Measurements from ENCODE around the gene EPHB2.
"Not testable (repeated sequence)": the region's sequence is repeated elsewhere in the genome, so short reads cannot be mapped to it uniquely, and the experiment has no call there.

EPHB2 gene

DNA sequence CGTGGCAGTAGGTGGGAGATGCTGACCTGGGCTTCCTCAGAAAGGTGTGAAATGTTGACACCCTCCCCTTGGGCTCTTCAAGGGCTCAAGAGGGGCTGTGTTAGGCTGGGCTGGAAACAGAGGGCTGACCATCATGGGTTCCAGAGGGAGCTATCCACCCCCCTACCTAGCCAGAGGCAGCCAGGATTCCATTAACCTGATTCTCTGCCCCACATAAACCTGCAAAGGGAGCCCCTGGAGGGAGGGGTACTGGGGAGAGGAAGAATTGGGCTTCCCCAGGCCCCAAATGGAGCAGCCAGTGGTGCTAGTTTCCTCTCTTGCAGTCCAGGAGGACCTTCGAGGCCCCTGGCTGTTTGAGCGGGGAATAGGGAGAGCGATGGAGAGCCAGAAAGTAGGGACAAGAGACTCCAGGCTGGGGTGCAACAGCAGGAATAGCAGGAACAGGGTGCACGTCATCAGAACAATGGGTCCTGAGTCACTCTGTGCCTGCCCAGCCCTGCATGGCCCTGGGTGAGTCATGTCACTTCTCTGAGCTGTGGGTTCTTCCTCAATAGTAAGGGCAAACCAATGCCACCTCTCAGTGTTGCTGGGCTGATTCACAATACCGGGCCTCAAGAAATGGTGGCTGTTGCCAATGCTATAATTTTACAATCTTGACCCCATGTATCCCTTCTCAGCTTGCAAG, 121.2 kb downstream of the EPHB2 start:
- no peak for DNase-seq (ENCODE audit: low spot score)
- no peak for TF ChIP-seq CTCF (IDR thresholded peaks at IDR 0.05; ENCODE audit: extremely low read depth, insufficient read depth, missing control alignments)
- in situ Hi-C loops (cut with MboI; ENCODE audit: low pct_unique_long_range_greater_than_20kb, low sequenced_read_pairs, unreplicated experiment): no loop called here

- in situ Hi-C loops (cut with MboI; ENCODE audit: low pct_unique_long_range_greater_than_20kb, low sequenced_read_pairs, unreplicated experiment): no loop called here
- TF ChIP-seq CTCF (IDR thresholded peaks at IDR 0.05; ENCODE audit: extremely low read depth, insufficient read depth, missing control alignments): no peak
- no peak for DNase-seq (ENCODE audit: low spot score)
These were observed 121.8 kb downstream of the EPHB2 start for GRCh38 chr1:22832414-22832786.

DNA sequence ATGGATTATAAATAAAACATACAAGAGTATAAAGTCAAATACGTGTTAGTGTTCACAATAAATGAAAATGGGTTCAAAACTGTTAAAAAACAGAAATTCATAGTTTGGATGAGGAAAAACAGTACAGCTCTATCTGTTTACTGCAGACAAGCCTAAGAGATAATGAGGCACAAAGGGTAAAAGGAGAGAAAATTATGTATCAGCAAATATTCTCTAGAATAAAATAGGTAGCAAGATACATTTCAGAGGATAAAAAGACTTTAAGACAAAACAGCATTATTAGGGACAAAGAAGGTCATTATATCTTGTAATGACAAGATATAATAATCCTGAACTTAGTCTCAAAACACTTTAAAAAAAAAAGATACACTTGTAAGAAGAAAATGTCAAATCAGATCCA, 123.1 kb downstream of the EPHB2 start:
- no peak for TF ChIP-seq CTCF (IDR thresholded peaks at IDR 0.05; ENCODE audit: extremely low read depth, insufficient read depth, missing control alignments)
- in situ Hi-C loops (cut with MboI; ENCODE audit: low pct_unique_long_range_greater_than_20kb, low sequenced_read_pairs, unreplicated experiment): no loop called here
- DNase-seq (ENCODE audit: low spot score): no peak

DNA sequence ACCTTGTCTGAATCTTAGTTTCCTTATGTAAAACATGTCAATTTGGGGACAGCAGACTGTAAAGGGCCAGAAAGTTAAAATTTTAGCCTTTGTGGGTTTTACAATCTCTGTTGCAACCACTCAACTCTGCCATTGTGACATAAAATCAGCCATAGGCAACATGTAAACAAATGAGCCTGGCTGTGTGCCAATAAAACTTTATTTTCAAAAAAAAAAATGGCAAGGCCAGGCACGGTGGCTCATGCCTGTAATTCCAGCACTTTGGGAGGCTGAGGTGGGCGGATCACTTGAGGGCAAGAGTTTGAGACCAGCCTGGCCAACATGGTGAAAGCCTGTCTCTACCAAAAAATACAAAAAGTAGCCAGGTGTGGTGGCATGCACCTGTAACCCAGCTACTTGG, 123.8 kb downstream of the EPHB2 start:
- DNase-seq (ENCODE audit: low spot score); in situ Hi-C loops (cut with MboI; ENCODE audit: low pct_unique_long_range_greater_than_20kb, low sequenced_read_pairs, unreplicated experiment): not testable (repeated sequence)

- TF ChIP-seq CTCF (IDR thresholded peaks at IDR 0.05; ENCODE audit: extremely low read depth, insufficient read depth, missing control alignments): no peak
- in situ Hi-C loops (cut with MboI; ENCODE audit: low pct_unique_long_range_greater_than_20kb, low sequenced_read_pairs, unreplicated experiment): no loop called here
- DNase-seq (ENCODE audit: low spot score): no peak
These were observed 125.1 kb downstream of the EPHB2 start for GRCh38 chr1:22835636-22836319.

DNA sequence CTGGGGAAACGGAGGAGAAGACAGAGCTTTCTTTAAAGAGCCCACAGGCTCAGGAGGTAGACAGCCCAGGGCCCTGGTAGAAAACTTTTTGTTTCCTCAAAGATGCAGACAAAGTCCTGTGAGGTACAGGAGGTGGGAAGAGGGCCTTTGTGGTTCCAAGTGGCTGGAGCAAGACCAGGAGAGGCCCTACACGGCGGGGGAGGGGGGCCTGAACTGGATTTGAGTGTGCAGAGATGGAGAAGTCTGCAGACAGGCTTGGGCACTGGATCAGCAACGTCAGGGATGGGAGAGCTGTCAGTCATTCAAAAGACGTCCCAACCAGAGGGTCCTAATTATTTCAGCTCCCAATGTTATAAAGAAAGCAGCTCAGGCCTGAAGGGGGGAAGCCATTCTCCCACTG, 126.2 kb downstream of the EPHB2 start:
- in situ Hi-C loops (cut with MboI; ENCODE audit: low pct_unique_long_range_greater_than_20kb, low sequenced_read_pairs, unreplicated experiment): no loop called here
- no peak for DNase-seq (ENCODE audit: low spot score)
- TF ChIP-seq CTCF (IDR thresholded peaks at IDR 0.05; ENCODE audit: extremely low read depth, insufficient read depth, missing control alignments): no peak

DNA sequence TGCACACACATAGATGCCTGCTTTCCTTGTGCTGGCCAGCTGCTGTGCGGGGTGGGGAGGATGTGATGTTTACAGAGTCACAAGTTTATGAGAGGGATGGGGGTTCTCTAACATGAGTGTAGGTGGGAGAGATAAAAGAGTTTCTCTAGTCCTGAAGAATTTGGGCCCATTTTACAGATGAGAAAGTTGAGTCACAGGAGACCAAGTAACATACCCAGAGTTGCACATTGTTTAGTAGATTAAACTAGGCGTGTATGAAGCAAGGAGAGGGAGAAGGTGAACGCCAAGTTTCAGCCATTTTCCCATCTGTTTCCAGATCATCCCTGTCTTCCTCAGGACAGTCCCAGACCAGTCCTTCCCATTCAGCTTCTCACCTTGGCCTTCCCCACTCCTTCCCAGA, 126.7 kb downstream of the EPHB2 start:
- in situ Hi-C loops (cut with MboI; ENCODE audit: low pct_unique_long_range_greater_than_20kb, low sequenced_read_pairs, unreplicated experiment): no loop called here
- no peak for DNase-seq (ENCODE audit: low spot score)
- TF ChIP-seq CTCF (IDR thresholded peaks at IDR 0.05; ENCODE audit: extremely low read depth, insufficient read depth, missing control alignments): no peak
